ENCODE results near the gene FOXR2.

Gene FOXR2
- total RNA-seq, result 0 reads per million in 2 donors

- no peak for DNase-seq
Observed at GRCh38 chrX:55623100-55623499, at the start of gene FOXR2. Gene FOXR2, plus strand, starts transcription at chrX:55623400. Its CDS starts 312 bp downstream, at chrX:55623712.

GRCh38 chrX:55579115-55579514 is 44.1 kb upstream of the FOXR2 start:
- no peak for DNase-seq

GRCh38 chrX:55582447-55582846 is 40.8 kb upstream of the FOXR2 start:
- DNase-seq, result no peak

GRCh38 chrX:55593296-55593695 is 29.9 kb upstream of the FOXR2 start:
- no peak for DNase-seq

- DNase-seq, result no peak
Observed at GRCh38 chrX:55593756-55594257, 29.4 kb upstream of the FOXR2 start.

- DNase-seq, result no peak
Observed at GRCh38 chrX:55598333-55598732, 24.9 kb upstream of the FOXR2 start.

- DNase-seq, result no peak
Observed at GRCh38 chrX:55619547-55619946, 3.7 kb upstream of the FOXR2 start.

- DNase-seq, result no peak
Observed at GRCh38 chrX:55624403-55624802, 1.2 kb downstream of the FOXR2 start.

GRCh38 chrX:55636109-55636508 is 12.9 kb downstream of the FOXR2 start:
- no peak for DNase-seq

GRCh38 chrX:55638933-55639332 is 15.7 kb downstream of the FOXR2 start:
- DNase-seq, result no peak

- DNase-seq, result no peak
Observed at GRCh38 chrX:55640854-55641253, 17.7 kb downstream of the FOXR2 start.

- no peak for DNase-seq
Observed at GRCh38 chrX:55648434-55648833, 25.2 kb downstream of the FOXR2 start.

- DNase-seq, result no peak
Observed at GRCh38 chrX:55659931-55660330, 36.7 kb downstream of the FOXR2 start.

GRCh38 chrX:55663584-55663983 is 40.4 kb downstream of the FOXR2 start:
- DNase-seq, result no peak

- no peak for DNase-seq
Observed at GRCh38 chrX:55668084-55668483, 44.9 kb downstream of the FOXR2 start.
